ENCODE measurements around the gene NCAPD3.
A peak's percentile ranks its signal among the peaks of the same experiment; 100 is the strongest.

The NCAPD3 gene

GRCh38 chr11:134170919-134171281 lies 52.9 kb downstream of the NCAPD3 start:
- peak; percentile 41 for DNase-seq (ENCODE audit: low read depth)
- TF ChIP-seq CTCF (IDR thresholded peaks at IDR 0.05; ENCODE audit: low read length, missing control alignments) = no peak
- H3K4me3 ChIP-seq (replicated peaks; ENCODE audit: low read depth, low read length) = no peak overlapping the region

DNA sequence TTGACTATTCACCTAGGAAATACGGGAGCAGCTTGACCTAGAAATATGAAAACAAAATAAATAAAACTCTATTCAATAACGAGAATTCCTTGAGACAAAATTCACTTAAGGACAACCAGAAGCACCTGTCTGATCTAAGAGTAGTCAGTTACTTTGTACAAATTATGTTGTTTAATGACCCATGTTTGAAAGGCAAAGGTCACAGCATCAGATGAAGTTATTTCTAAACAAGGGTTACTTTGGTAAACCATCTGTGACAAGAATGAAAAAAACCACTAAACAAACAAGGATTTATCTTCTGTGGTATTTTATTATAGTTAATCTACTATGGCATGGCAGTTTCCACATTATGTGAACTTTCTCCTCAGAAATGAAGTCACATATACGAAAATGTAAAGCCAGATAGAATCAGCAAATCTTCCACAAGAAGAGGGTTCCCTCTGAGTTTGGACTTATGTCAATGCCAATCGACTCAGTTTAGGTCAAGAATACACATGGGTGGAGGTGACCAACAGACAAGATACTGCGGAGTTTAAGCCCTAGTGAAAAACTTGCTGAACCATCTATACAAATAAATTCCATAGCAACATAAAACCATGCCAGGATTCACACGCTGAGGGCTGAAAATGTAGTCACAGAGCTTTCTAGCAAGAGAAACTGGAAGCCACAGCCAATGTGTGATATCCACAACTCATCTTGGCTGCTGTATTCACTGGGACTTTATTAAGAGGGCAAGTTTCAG lies 53.4 kb downstream of the NCAPD3 start:
- no peak for TF ChIP-seq CTCF (IDR thresholded peaks at IDR 0.05; ENCODE audit: low read length, missing control alignments)
- no peak overlapping the region for H3K4me3 ChIP-seq (replicated peaks; ENCODE audit: low read depth, low read length)
- DNase-seq (ENCODE audit: low read depth) = no peak

DNA sequence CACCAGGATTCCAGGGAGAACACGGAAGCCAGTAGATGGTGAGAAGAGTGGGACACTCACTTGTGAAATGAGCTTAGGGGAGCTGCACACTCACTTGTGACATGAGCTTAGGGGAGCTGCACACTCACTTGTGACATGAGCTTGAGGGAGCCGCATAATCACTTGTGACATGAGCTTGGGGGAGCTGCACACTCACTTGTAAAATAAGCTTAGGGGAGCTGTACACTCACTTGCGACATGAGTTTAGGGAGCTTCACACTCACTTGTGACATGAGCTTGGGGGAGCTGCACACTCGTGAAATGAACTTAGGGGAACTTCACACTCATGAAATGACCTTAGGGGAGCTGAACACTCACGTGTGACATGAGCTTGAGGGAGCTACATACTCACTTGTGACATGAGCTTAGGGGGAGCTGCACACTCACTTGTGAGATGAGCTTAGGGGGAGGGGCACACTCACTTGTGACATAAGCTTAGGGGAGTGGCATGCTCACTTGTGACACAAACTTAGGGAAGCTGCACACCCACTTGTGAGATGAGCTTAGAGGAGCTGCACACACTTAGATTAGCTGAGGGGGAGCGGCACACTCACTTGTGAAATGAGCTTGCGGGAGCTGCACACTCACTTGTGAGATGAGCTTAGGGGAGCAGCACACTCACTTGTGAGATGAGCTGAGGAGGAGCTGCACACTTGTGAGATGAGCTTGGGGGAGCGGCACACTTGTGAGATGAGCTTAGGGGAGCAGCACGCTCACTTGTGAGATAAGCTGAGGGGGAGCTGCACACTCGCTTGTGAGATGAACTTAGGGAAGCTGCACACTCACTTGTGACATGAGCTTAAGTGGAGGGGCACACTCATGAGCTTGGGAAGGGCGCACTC lies 59.0 kb downstream of the NCAPD3 start:
- TF ChIP-seq CTCF (IDR thresholded peaks at IDR 0.05; ENCODE audit: low read length, missing control alignments) = no peak
- H3K4me3 ChIP-seq (replicated peaks; ENCODE audit: low read depth, low read length) = no peak overlapping the region
- DNase-seq (ENCODE audit: low read depth) = no peak

- DNase-seq (ENCODE audit: low read depth) = no peak
- H3K4me3 ChIP-seq (replicated peaks; ENCODE audit: low read depth, low read length) = no peak overlapping the region
- TF ChIP-seq CTCF (IDR thresholded peaks at IDR 0.05; ENCODE audit: low read length, missing control alignments) = no peak
Observed at GRCh38 chr11:134159652-134160051, 64.1 kb downstream of the NCAPD3 start.

DNA sequence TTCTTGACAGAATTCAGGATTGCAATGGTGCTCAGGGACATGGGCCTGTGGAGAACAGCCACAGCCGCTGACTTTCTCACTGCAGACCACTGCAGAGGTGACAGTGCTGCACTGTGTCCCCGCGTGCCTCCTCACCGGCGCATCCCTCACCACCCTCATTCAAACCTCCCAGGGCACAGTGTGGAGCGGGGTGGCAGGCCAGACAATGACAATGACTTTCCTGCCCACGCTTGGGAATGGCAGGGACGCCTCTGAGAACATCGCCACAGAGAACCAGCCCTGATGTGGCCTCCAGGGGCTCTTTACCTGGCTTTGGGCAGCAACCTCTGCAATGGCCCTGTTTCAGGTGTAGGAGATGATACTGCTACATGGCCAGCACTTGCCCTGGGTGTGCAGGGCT lies 65.7 kb downstream of the NCAPD3 start:
- H3K4me3 ChIP-seq (replicated peaks; ENCODE audit: low read depth, low read length) = no peak overlapping the region
- DNase-seq (ENCODE audit: low read depth) = no peak
- no peak for TF ChIP-seq CTCF (IDR thresholded peaks at IDR 0.05; ENCODE audit: low read length, missing control alignments)

- TF ChIP-seq CTCF (IDR thresholded peaks at IDR 0.05; ENCODE audit: low read length, missing control alignments) = no peak
- no peak for DNase-seq (ENCODE audit: low read depth)
- H3K4me3 ChIP-seq (replicated peaks; ENCODE audit: low read depth, low read length) = no peak overlapping the region
Observed at GRCh38 chr11:134157451-134157850, 66.3 kb downstream of the NCAPD3 start.
